GM12872 (cell line): ENCODE results near the gene C1orf87.

ENCODE experiments used
- TF ChIP-seq, protein P1 (sequence below): IDR thresholded peaks from 3 replicates; pipeline ENCODE4 v1.5.1; 2011; ENCODE audit warnings: low read depth, mild to moderate bottlenecking, low read length, moderate library complexity; ENCODE audit not compliant: insufficient read depth

The C1orf87 gene

DNA sequence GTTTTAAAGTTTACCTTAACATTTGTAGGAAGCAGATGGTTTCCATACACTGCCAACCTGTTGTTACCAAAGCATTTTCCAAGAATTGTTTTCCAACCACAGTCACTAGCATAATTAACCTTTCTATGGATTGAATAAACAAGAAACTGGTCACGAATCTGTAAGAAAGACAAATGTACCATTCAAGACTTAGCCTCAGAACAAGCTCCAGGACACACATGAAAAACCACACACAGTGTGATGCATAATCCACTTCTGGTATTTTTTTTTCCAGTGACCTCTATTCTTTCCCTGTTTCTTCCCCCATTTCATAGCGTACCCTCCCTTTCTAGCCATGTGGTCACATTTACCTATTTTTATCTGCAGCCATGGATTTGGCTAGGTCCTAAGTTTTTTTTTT lies 29.6 kb upstream of the C1orf87 start:
- TF ChIP-seq, protein P1, sequence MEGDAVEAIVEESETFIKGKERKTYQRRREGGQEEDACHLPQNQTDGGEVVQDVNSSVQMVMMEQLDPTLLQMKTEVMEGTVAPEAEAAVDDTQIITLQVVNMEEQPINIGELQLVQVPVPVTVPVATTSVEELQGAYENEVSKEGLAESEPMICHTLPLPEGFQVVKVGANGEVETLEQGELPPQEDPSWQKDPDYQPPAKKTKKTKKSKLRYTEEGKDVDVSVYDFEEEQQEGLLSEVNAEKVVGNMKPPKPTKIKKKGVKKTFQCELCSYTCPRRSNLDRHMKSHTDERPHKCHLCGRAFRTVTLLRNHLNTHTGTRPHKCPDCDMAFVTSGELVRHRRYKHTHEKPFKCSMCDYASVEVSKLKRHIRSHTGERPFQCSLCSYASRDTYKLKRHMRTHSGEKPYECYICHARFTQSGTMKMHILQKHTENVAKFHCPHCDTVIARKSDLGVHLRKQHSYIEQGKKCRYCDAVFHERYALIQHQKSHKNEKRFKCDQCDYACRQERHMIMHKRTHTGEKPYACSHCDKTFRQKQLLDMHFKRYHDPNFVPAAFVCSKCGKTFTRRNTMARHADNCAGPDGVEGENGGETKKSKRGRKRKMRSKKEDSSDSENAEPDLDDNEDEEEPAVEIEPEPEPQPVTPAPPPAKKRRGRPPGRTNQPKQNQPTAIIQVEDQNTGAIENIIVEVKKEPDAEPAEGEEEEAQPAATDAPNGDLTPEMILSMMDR, result no peak

DNA sequence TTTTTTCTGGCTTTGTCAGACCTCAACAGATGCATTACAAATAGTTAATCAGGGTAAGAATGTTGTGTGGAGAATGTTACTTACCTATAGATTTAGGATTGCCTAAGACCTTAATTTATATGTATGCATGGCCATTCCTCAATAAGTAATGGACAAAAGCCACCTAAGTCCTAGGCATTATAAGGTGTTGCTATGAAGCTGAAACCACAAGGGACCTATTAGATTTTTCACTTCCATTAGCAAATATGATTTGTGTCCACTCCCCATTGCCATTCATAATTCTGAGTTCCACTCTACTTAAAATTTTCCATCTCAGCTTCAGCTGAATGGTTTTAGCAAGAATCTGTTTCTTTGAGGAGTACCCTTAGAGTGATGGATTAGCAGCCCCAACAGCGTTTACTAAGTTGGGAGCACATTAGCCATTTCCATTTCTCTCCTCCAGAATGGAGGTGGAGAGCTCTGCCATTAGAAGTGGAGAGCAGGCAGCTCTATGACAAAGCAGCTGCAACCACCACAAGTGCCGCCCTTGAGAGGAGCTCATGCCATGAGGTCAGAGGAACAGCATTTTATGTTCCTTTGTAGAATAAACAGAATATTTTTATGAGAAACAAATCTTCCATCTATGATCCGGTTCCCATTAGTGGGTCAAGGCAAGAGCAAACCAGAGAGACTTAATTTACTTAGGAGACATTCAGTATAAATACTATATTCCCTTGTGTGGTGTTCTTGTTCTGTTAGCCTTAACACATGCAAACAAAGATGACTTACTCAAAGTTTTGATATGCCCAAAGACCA lies 28.9 kb upstream of the C1orf87 start:
- TF ChIP-seq, protein P1, result no peak

DNA sequence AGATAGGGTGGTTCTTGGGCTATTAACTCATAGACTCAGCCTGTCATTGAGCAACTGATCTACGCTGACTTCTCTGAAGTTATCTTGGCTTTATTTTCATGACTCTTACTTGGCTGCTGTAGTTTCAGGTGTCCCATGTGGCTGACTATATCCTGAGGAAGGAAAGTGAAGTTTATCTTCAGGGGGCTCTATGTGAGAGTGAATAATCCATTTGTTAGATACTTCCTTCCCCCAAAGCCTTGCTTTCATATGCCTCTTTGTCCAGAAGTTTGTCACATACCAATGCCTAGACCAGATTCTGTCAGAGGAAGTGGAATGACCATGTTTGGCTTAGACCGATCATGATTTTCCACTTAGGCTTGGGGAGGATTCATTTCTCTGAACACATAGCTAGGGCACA lies 27.9 kb upstream of the C1orf87 start:
- TF ChIP-seq, protein P1, result no peak

DNA sequence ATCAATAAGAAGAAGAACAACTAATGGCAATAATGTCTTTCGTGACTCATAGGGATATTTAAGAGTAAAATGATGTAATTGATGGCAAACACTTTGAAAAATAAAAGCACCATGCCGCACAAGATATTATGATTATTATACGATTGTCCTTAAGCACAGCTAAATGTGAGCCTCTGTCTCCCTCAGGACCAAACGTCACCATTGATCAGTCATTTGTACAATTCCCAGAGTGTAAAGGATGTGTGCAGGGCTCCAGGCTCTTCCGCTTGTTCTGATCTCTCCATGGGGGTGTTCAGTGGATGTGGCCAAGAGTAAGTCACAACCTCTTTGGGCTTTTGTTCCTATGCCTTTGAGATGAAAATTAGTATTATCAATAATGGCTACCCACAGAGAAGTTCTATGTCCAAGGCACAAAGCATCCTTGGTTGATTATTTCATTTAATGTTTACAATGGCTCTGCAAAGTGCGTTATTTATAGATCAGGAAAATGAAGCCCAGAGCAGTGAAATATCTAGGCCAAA lies 17.7 kb upstream of the C1orf87 start:
- TF ChIP-seq, protein P1, result no peak

DNA sequence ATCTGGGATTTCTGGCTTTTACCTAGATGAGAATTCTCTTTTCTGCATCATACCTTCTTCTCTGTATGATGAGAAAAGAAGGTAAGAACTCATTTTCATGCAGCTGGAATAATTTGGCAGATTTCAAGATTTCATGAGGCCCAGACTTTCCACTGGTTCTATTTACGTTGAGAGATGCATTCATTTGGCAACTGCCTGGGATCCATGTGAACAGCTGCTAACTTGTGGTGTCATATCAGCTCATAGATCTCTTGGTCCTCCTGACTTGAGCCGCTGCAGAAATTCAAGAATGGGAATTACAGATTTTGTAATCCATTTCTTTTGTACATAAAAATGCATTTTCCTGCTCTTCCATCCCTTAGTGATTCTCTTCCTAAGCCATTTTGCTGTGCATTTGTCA lies 17.1 kb upstream of the C1orf87 start:
- TF ChIP-seq, protein P1, result no peak

DNA sequence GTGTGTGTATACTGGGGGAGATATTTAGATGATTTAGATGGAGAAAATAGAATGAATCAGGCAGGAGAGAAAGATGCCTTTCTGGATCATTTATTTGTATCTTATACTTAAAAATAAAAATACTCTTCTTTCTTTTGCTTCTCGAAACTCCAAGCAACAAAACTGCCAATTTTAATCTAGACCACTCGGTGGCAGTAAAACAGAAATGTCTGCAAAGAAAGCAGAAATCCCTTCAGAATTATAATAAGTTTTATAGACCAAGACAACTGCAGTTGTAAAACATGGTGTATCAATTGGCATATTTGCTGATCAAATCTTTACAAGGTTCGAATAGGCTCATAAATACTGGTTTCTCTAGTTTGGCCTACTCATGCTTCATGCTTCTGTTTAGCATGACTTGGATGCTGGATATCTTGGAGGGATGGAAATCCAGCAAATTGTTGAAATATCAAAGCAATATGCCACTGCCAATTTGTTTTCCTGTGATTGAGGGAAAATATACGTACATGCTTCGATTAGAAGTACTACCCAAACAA lies 15.1 kb upstream of the C1orf87 start:
- TF ChIP-seq, protein P1, result no peak

DNA sequence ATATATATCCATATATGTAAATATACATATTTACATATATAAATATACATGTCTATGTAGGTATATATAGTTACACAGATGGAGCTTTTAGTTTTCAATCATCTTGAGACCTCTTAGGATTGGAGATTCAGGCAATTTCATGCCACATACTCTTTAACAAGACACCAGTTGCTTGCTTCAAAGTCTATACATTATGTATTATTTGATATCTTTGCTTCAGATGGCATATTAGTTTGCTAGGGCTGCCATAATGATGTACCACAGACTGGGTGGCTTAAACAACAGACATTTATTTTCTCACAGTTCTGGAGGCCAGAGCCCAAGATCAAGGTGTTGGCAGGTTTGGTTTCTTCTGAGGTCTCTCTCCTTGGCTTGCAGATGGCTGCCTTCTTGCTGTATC lies 14.1 kb upstream of the C1orf87 start:
- TF ChIP-seq, protein P1, result no peak
